GM18909 (cell line): Measurements from ENCODE around the gene OR8H2.
"Not testable (repeated sequence)": the region's sequence is repeated elsewhere in the genome, so short reads cannot be mapped to it uniquely, and the experiment has no call there.

Experiments
- ATAC-seq: cut with Tn5 transposase; IDR thresholded peaks from one replicate; pipeline ENCODE4 v1.9.1; 2021; ENCODE audit warnings: mild to moderate bottlenecking; ENCODE audit not compliant: unreplicated experiment, poor library complexity

OR8H2 gene, protein sequence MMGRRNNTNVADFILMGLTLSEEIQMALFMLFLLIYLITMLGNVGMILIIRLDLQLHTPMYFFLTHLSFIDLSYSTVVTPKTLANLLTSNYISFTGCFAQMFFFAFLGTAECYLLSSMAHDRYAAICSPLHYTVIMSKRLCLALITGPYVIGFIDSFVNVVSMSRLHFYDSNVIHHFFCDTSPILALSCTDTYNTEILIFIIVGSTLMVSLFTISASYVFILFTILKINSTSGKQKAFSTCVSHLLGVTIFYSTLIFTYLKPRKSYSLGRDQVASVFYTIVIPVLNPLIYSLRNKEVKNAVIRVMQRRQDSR

DNA sequence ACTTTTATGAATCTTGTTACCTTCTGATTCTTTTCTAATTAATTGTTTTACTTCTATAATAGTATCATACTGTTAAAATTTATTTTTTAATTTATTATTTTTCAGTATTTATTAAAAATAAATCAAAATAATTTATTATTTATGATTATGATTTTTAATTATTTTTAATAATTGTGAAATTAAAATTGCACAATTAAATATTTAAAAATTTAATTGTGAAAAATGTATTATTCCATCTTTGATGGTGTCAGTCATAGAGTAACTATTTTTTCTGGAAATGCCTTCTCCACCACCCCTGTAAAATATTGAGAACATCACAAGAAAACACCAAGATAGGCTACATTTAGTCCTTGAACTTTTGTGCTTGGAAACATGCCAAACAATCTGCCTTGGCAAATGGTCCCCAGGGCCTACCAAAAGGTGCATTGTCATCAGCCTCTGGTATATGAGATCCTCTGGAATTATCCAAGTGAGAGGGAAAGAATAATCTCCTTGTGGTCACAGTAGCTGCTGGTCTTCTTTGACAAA lies at the start of gene OR8H2:
Gene OR8H2 (plus strand): TSS at position 478 of the 528 bp plus-strand sequence. CDS start 1,356 bp downstream, outside the sequence.
- ATAC-seq, result no peak

DNA sequence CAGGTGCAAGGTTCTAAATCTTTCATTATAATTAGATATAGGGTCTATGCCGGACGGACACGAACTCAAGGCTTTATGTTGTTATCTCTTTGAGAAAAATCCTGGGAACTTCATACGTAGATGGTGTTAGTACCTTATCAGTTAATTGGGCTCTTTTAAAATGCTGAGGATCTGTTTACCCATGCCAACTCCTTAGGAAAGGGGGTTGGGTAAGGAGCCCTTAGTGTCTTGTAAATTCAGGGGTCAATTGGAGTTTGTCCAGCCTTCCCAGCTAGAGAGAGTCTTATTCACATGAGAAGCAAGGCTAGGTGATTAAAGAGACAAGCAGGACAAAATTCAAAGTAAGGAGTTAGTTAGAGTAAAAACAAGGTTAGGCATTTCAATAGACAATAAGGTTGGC lies 47.1 kb upstream of the OR8H2 start:
- ATAC-seq, result not testable (repeated sequence)

DNA sequence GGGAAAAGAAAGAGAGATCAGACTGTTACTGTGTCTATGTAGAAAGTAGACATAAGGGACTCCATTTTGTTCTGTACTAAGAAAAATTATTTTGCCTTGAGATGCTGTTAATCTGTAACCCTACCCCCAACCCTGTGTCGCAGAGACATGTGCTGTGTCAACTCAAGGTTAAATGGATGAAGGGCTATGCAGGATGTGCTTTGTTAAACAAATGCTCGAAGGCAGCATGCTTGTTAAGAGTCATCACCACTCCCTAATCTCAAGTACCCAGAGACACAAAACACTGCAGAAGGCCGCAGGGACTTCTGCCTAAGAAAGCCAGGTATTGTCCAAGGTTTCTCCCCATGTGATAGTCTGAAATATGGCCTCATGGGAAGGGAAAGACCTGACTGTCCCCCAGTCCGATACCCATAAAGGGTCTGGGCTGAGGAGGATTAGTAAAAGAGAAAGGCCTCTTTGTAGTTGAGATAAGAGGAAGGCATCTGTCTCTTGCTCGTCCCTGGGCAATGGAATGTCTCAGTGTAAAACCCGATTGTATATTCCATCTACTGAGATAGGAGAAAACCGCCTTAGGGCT lies 45.7 kb upstream of the OR8H2 start:
- not testable (repeated sequence) for ATAC-seq

DNA sequence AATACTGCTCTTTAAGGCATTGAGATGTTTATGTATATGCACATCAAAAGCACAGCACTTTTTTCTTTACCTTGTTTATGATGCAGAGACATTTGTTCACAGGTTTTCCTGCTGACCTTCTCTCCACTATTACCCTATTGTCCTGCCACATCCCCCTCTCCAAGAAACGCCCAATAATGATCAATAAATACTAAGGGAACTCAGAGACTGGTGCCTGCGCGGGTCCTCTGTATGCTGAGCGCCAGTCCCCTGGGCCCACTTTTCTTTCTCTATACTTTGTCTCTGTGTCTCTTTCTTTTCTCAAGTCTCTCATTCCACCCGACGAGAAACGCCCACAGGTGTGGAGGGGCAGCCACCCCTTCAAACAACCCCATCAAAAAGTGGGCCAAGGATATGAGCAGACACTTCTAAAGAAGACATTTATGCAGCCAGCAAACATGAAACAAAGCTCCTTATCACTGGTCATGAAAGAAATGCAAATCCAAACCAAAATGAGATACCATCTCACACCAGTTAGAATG lies 45.2 kb upstream of the OR8H2 start:
- not testable (repeated sequence) for ATAC-seq

DNA sequence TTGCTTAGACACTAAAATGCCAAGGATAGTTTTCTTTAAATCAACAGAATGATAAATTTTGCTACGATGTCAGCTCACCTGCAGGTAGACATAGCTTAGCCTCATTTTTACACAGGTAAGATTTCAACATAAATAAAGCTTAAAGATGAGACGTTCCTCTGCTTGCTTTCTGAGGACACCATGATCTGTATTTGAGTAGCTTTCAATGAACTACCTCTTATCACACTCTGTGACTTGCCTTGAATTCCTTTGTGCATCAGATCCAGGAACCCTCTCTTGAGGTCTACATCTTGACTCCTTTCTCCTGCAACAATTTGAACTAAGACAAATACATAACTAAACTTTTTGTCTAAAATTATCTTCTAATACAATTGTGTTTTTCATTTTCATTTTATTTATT lies 36.5 kb upstream of the OR8H2 start:
- ATAC-seq, result no peak

DNA sequence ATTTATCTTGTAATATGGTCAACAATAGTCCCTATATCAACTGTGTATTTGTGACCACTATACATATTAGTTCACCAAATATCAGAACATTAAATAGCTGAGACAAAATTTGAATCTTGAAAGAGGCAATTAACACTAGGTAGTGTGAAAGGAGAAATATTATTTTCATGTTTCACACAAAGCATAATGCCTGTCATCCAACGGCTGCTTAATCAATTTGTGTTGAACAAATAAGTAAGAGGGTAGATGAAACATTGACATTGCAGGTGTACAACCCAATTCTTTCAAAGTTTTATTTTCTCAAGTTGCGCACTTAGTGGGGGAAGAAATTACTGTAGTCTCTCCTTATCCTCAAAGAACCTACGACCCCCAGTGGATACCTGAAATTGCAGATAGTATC lies 13.8 kb upstream of the OR8H2 start:
- ATAC-seq, result no peak

DNA sequence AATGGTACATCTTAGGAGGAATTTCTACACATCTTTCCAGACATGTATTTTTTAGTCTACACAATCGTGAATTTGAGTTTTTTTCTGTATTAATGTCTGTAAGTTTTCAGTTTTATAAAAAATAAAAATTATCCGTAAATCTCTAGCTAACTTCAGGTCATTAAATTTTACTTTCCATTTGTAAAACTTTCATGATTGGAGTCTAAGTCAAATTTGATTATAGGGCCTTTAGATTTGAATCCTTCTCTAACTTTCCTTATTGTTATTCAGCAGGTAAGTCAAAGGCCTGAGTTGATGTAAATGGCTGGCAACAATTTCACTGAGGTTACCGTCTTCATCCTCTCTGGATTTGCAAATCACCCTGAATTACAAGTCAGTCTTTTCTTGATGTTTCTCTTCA lies 10.5 kb upstream of the OR8H2 start, which contains the start of gene OR8I2:
Gene OR8I2 (plus strand): TSS at position 301 of the 400 bp plus-strand sequence. CDS start 0 bp downstream, at position 301.
- ATAC-seq, result no peak

DNA sequence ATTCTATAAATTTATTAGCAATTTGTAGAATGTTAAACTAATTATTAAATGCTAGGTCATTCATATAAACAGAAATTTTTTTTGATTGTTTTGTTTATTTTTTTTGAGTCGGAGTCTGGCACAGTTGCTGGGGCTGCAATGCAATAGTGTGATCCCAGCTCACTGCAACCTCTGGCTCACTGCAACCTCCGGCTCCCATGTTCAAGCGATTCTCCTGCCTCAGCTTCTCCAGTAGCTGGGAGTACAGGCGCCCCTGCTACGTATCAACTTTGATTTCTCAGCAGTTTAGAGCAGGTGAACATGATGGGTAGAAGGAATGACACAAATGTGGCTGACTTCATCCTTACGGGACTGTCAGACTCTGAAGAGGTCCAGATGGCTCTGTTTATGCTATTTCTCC lies 18.6 kb downstream of the OR8H2 start, which contains the start of gene OR8H3:
Gene OR8H3 (plus strand): TSS at position 301 of the 400 bp plus-strand sequence. CDS start 0 bp downstream, at position 301.
- no peak for ATAC-seq

DNA sequence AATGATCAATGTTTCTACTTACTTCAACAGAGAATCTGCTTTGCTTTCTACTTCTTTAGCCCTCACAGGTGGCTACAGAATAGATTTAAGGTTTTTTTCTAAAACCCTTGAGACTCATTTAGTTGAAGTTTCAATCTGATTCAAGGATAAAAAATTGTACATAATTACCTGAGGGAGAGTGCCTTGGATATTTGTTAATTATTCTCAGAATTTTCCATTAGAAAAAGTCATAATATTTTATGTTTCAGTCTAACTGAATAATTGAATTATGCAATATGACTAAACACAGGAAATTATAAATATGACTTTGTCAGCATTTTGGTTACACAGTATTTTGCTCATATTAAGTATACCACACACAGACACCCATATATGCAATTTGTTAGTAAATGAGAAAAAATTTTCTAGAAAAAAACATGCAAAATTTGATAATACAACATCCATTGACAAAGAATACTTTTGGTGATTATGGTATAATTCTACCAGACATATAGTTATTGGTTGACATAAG lies 36.7 kb downstream of the OR8H2 start, which contains the start of gene OR8J3:
Gene OR8J3 (minus strand): TSS at position 51 of the 511 bp plus-strand sequence. CDS start 2,483 bp downstream, outside the sequence.
- ATAC-seq, result no peak

DNA sequence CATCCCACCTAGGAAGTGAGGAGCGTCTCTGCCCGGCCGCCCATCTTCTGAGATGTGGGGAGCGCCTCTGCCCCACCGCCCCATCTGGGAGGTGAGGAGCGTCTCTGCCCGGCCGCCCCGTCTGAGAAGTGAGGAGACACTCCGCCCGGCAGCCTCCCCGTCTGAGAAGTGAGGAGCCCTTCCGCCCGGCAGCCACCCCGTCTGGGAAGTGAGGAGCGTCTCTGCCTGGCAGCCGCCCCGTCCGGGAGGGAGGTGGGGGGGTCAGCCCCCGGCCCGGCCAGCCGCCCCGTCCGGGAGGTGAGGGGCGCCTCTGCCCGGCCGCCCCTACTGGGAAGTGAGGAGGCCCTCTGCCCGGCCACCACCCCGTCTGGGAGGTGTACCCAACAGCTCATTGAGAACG lies 40.2 kb downstream of the OR8H2 start:
- not testable (repeated sequence) for ATAC-seq

DNA sequence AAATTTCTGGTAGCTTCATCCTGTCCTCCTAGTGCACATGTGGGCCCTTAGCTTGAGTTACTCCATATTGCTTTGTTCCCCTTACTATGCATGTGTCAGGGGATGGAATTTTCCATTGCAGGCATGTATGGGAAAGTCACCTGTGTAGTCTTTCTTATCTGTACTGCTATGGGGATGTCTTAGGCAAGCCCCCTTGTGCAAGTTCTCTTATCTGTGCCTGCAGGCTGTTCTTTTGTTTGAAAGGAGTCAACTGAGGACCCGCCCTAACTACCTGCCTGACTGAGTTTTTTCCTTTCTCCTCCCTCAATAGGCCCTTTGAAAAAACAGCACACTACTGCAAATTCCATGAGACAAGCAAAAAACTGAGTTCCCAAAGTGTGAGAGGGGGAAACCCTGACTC lies 47.9 kb downstream of the OR8H2 start:
- no peak for ATAC-seq

DNA sequence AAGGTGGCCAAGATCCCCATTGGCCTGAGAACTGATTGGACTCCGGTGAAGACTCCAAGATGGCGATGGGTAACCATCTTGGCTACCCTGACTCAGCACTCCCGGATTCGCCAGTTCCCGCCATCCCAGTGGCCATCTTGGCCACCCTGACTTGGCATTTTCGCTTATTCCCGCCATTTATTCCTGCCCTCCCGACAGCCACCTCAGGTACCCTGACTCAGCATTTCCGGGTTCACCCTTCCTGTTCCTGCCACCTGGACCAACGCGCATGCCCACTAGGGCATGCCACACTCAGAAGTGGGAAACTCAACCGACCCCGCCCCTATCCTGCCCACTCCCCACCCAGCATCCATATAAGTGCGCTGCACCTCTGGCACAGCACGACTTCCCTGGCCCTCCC lies 48.8 kb downstream of the OR8H2 start:
- no peak for ATAC-seq
